ENCODE measurements around the gene ZNF430.

The ZNF430 gene

GRCh38 chr19:21109116-21109515 lies 88.7 kb downstream of the ZNF430 start:
- DNase-seq (ENCODE audit: insufficient read length, low spot score): no peak
- no peak for FAIRE-seq

Data from HTR-8/SVneo (cell line).